ENCODE data around the gene RASL10B.

DNA sequence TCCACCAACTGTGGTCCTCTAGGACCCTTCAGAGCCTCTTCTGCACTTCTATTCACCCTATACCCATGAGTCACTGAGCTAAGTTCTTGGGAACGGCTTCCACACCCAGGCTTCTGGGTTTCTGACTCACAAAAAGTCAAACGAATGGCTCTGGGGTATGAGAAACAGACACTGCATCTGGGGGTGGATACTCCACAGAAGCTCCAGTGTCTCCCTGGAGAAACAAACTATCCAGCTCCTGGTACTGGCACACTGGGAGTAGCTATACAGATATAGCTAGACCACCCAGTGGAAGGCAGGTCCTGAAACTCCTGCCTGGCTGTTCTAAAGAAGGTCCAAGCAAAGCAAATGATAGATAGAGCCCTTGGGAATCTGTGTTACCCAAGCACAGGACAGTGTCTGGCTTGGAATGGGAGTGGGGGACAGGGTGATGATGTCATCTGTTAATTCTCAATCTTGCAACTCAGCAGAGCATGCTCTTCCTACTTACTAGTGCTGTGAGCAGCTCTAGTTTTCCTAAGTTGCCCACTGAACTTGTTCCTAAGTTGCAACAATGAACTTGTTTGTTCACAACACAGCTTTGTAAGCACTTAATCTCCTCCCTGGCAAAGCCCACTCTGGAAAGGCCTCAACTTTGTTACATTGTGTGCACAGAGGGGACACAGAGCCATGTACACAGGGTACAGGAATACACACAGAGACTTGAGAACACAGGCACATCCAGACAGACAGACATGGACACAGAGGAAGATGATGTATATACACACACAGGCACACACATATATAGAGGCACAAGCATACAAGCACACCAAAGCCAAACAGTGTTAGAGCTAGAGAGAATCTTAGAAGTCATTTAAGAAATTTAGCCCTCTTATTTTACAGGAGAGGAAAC lies 57.3 kb downstream of the RASL10B start:
- no peak for TF ChIP-seq POLR2A (IDR thresholded peaks at IDR 0.05)
- TF ChIP-seq, protein P1, sequence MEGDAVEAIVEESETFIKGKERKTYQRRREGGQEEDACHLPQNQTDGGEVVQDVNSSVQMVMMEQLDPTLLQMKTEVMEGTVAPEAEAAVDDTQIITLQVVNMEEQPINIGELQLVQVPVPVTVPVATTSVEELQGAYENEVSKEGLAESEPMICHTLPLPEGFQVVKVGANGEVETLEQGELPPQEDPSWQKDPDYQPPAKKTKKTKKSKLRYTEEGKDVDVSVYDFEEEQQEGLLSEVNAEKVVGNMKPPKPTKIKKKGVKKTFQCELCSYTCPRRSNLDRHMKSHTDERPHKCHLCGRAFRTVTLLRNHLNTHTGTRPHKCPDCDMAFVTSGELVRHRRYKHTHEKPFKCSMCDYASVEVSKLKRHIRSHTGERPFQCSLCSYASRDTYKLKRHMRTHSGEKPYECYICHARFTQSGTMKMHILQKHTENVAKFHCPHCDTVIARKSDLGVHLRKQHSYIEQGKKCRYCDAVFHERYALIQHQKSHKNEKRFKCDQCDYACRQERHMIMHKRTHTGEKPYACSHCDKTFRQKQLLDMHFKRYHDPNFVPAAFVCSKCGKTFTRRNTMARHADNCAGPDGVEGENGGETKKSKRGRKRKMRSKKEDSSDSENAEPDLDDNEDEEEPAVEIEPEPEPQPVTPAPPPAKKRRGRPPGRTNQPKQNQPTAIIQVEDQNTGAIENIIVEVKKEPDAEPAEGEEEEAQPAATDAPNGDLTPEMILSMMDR (IDR thresholded peaks at IDR 0.05), result no peak
